Urinary bladder (tissue), 4 donors: Measurements from ENCODE around the gene MOB2. TPM values are rescaled to one million over a fixed set of nuclear protein-coding genes. Genes with fewer than 3 reads are reported as not detected.

Experiments
- DNase-seq: peaks from one replicate; pipeline ENCODE4 v3.0.0-alpha.2; 2015; ENCODE audit errors: extremely low spot score
- H3K27ac ChIP-seq: one replicate; pipeline ENCODE4 v1.5.1; 2013; ENCODE audit warnings: low read depth, mild to moderate bottlenecking, moderate library complexity
- H3K36me3 ChIP-seq: one replicate; pipeline ENCODE4 v1.6.1; 2013; ENCODE audit warnings: mild to moderate bottlenecking, moderate library complexity; ENCODE audit not compliant: insufficient read depth
- H3K4me1 ChIP-seq: one replicate; pipeline ENCODE4 v1.6.1; 2013; ENCODE audit warnings: mild to moderate bottlenecking, moderate library complexity; ENCODE audit not compliant: insufficient read depth
- H3K4me3 ChIP-seq: one replicate; pipeline ENCODE4 v1.5.1; 2013; ENCODE audit warnings: low read depth, low read length
- WGBS: extraction: QIAGEN DNeasy Blood & Tissue Kit; methylation state at CpG from one replicate; pipeline ENCODE4 v1.1.7; 2013; 5-methylcytosine and 5-hydroxymethylcytosine counted together
- polyA plus RNA-seq: library from polyadenylated mRNA; stranded (reverse); fragments of 200-250 nt; gene quantifications from one replicate; pipeline ENCODE4 v1.2.3, GENCODE V29; 2013
- total RNA-seq: library from RNA; depleted of rRNA; stranded (reverse); fragments of >200 nt; gene quantifications from one replicate; pipeline ENCODE4 v1.2.3, GENCODE V29; 2014
- donor health status: healthy with polysubstance abuse.
- donor health status: healthy.

Gene MOB2
- total and polyA plus RNA-seq, 2 donors: 27.5 to 120 TPM

- Histone ChIP-seq H3K36me3 (no peaks in the 10 kb centered on the region), H3K27ac (no peak overlapping the region), H3K4me3 (no peak overlapping the region), H3K4me1 (no peaks in the 10 kb centered on the region)
- DNase-seq: no peak
- 82% methylated on average over 9 of the region's 9 CpGs for WGBS
Measured at GRCh38 chr11:1504138-1504537, 17.6 kb upstream of the MOB2 start.

GRCh38 chr11:1503708-1504104, 17.1 kb upstream of the MOB2 start:
- DNase-seq: no peak
- WGBS: 86% methylated on average over 14 of the region's 14 CpGs
- no peaks in the 10 kb centered on the region for H3K4me1 ChIP-seq
- no peaks in the 10 kb centered on the region for H3K36me3 ChIP-seq
- no peak overlapping the region for H3K27ac ChIP-seq
- no peak overlapping the region for H3K4me3 ChIP-seq

- Histone ChIP-seq H3K36me3 (no peaks in the 10 kb centered on the region), H3K4me3 (no peak overlapping the region), H3K4me1 (no peaks in the 10 kb centered on the region), H3K27ac (no peak overlapping the region)
- WGBS: 54% methylated on average over 20 of the region's 20 CpGs
- DNase-seq: no peak
Measured at GRCh38 chr11:1502954-1503707, 16.6 kb upstream of the MOB2 start.

- Histone ChIP-seq H3K4me3 (no peak overlapping the region), H3K27ac (no peak overlapping the region), H3K36me3 (no peaks in the 10 kb centered on the region), H3K4me1 (no peaks in the 10 kb centered on the region)
- 78% methylated on average over 24 of the region's 24 CpGs for WGBS
- DNase-seq: no peak
Measured at GRCh38 chr11:1502168-1502953, 15.8 kb upstream of the MOB2 start.

- no peak overlapping the region for H3K4me3 ChIP-seq
- DNase-seq: no peak
- WGBS: 90% methylated on average over 25 of the region's 25 CpGs
- H3K4me1 ChIP-seq: no peaks in the 10 kb centered on the region
- no peaks in the 10 kb centered on the region for H3K36me3 ChIP-seq
- H3K27ac ChIP-seq: no peak overlapping the region
Measured at GRCh38 chr11:1501421-1502167, 15.0 kb upstream of the MOB2 start.

- no peak for DNase-seq
- Histone ChIP-seq H3K27ac (no peak overlapping the region), H3K4me1 (no peaks in the 10 kb centered on the region), H3K4me3 (no peak overlapping the region), H3K36me3 (no peaks in the 10 kb centered on the region)
- 96% methylated on average over 28 of the region's 28 CpGs for WGBS
Measured at GRCh38 chr11:1500466-1501420, 14.2 kb upstream of the MOB2 start.

GRCh38 chr11:1499899-1500298, 13.3 kb upstream of the MOB2 start:
- no peak for DNase-seq
- Histone ChIP-seq H3K36me3 (no peaks in the 10 kb centered on the region), H3K4me1 (no peaks in the 10 kb centered on the region), H3K27ac (no peak overlapping the region), H3K4me3 (no peak overlapping the region)
- 95% methylated on average over 14 of the region's 14 CpGs for WGBS

- no peaks in the 10 kb centered on the region for H3K36me3 ChIP-seq
- H3K4me3 ChIP-seq: no peak overlapping the region
- no peak overlapping the region for H3K27ac ChIP-seq
- WGBS: 90% methylated on average over 28 of the region's 28 CpGs
- no peaks in the 10 kb centered on the region for H3K4me1 ChIP-seq
- DNase-seq: no peak
Measured at GRCh38 chr11:1499261-1499890, 12.8 kb upstream of the MOB2 start.

GRCh38 chr11:1498262-1498661, 11.7 kb upstream of the MOB2 start:
- 93% methylated on average over 13 of the region's 13 CpGs for WGBS
- DNase-seq: no peak
- Histone ChIP-seq H3K4me3 (no peak overlapping the region), H3K27ac (no peak overlapping the region), H3K36me3 (no peaks in the 10 kb centered on the region), H3K4me1 (no peaks in the 10 kb centered on the region)

GRCh38 chr11:1497600-1497999, 11.0 kb upstream of the MOB2 start:
- no peaks in the 10 kb centered on the region for H3K4me1 ChIP-seq
- no peak overlapping the region for H3K27ac ChIP-seq
- no peak overlapping the region for H3K4me3 ChIP-seq
- DNase-seq: no peak
- 92% methylated on average over 5 of the region's 5 CpGs for WGBS
- H3K36me3 ChIP-seq: no peaks in the 10 kb centered on the region

GRCh38 chr11:1496761-1497095, 10.1 kb upstream of the MOB2 start:
- no peaks in the 10 kb centered on the region for H3K36me3 ChIP-seq
- no peak overlapping the region for H3K27ac ChIP-seq
- H3K4me1 ChIP-seq: no peaks in the 10 kb centered on the region
- no peak overlapping the region for H3K4me3 ChIP-seq
- no peak for DNase-seq
- 82% methylated on average over 3 of the region's 3 CpGs for WGBS

- WGBS: 82% methylated on average over 9 of the region's 9 CpGs
- Histone ChIP-seq H3K4me1 (no peaks in the 10 kb centered on the region), H3K36me3 (no peaks in the 10 kb centered on the region), H3K4me3 (no peak overlapping the region), H3K27ac (no peak overlapping the region)
- no peak for DNase-seq
Measured at GRCh38 chr11:1496091-1496760, 9.6 kb upstream of the MOB2 start.
